ENCODE results near the gene KRTAP12-1.
"Not testable (repeated sequence)": the region's sequence is repeated elsewhere in the genome, so short reads cannot be mapped to it uniquely, and the experiment has no call there.

DNA sequence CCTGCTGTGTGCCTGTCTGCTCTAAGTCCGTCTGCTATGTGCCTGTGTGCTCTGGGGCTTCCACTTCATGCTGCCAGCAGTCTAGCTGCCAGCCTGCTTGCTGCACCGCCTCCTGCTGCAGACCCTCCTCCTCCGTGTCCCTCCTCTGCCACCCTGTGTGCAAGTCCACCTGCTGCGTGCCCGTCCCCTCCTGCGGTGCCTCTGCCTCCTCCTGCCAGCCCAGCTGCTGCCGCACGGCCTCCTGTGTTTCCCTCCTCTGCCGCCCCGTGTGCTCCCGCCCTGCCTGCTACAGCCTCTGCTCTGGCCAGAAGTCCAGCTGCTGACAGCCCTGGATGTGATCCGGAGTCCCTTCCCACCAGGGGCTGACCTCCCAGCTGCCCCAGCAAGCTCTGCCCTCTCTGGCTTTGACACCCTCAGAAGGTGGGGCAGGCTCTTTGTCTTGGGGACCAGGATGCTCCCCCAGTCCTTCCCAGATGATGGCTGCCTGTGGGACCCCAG lies 44.1 kb downstream of the KRTAP12-1 start:
- TF ChIP-seq, protein P1, sequence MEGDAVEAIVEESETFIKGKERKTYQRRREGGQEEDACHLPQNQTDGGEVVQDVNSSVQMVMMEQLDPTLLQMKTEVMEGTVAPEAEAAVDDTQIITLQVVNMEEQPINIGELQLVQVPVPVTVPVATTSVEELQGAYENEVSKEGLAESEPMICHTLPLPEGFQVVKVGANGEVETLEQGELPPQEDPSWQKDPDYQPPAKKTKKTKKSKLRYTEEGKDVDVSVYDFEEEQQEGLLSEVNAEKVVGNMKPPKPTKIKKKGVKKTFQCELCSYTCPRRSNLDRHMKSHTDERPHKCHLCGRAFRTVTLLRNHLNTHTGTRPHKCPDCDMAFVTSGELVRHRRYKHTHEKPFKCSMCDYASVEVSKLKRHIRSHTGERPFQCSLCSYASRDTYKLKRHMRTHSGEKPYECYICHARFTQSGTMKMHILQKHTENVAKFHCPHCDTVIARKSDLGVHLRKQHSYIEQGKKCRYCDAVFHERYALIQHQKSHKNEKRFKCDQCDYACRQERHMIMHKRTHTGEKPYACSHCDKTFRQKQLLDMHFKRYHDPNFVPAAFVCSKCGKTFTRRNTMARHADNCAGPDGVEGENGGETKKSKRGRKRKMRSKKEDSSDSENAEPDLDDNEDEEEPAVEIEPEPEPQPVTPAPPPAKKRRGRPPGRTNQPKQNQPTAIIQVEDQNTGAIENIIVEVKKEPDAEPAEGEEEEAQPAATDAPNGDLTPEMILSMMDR (IDR thresholded peaks at IDR 0.05; ENCODE audit: insufficient read depth, low read depth, low read length) = not testable (repeated sequence)
- TF ChIP-seq EZH2 (IDR thresholded peaks at IDR 0.05; ENCODE audit: insufficient read depth, low read length) = not testable (repeated sequence)
